Ovary (tissue), 3 donors: ENCODE data around the gene HDLBP.

Source experiments
- CTCF ChIP-seq, 3 donors: fragments of 450-650 bp in 2 of 3; fragments of 200-600 bp in 1 of 3; IDR thresholded peaks; one replicate each; pipeline versions ENCODE4 v1.5.1 to v1.8.0; 2016 to 2022; ENCODE audit warnings: antibody characterized with exemption in 3 of 3, mild to moderate bottlenecking in 1 of 3
- POLR2A ChIP-seq: fragments of 450-650 bp; IDR thresholded peaks from one replicate; pipeline ENCODE4 v1.6.1; 2017; ENCODE audit warnings: antibody characterized with exemption, mild to moderate bottlenecking, moderate library complexity
- donor health status: DM: no; HTN: no; CAD: no.

DNA sequence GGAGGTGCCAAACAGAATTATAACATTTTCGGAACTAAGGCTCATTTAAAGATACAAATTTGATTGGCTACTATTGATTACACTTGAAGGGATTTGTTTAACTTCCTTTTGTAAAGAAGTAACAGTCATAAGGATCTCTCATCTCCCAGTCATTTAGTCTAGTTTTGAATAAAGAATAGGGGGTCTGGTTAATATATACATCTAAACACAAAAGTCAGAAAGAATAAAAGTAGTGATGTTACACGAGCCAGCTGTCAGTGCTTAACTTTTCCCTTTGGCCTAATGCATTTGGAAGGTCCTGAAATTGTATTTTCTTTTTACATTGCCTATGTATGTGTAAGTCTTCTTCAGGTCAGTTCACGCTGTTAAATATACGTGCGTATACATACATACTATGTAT lies 8.3 kb upstream of the HDLBP start:
- TF ChIP-seq CTCF (IDR thresholded peaks at IDR 0.05) (no peak), POLR2A (no peak)
